Body of pancreas (tissue), 4 donors: ENCODE data around the gene ZSWIM7. TPM values are rescaled to one million over a fixed set of nuclear protein-coding genes. Genes with fewer than 3 reads are reported as not detected.
A peak's percentile ranks its signal among the peaks of the same experiment; 100 is the strongest.

Source experiments
- ATAC-seq: fragments of 150-250 bp; one replicate; pipeline ENCODE4 v1.9.1; 2016
- DNase-seq, 4 donors: peaks; one replicate each; pipeline ENCODE4 v3.0.0-alpha.2; 2019
- H3K27ac ChIP-seq, 4 donors: fragments of 200-600 bp; sonication (generic); 1 replicate in 3 of 4; 2 replicates in 1 of 4; pipeline versions ENCODE4 v1.5.1 to v1.6.1; 2016 to 2019; ENCODE audit warnings: mild to moderate bottlenecking in 1 of 4, mixed read lengths in 1 of 4, moderate library complexity in 1 of 4
- H3K27me3 ChIP-seq, 2 donors: fragments of 200-600 bp; sonication (generic); one replicate each; pipeline ENCODE4 v1.6.0; 2016; ENCODE audit warnings: mild to moderate bottlenecking in 1 of 2
- H3K36me3 ChIP-seq, 2 donors: fragments of 200-600 bp; sonication (generic); replicated peaks in 1 of 2; 2 replicates each; pipeline ENCODE4 v1.5.1; 2016; ENCODE audit warnings: low read depth in 2 of 2; ENCODE audit not compliant: insufficient read depth in 1 of 2
- H3K4me1 ChIP-seq: fragments of 200-600 bp; sonication (generic); one replicate; pipeline ENCODE4 v1.6.0; 2016
- H3K4me3 ChIP-seq, 2 donors: fragments of 200-600 bp; sonication (generic); 1 replicate in 1 of 2; 2 replicates in 1 of 2; pipeline ENCODE4 v1.5.1; 2016 to 2019
- H3K9me3 ChIP-seq, 3 donors: fragments of 200-600 bp; sonication (generic); 1 replicate in 2 of 3; 2 replicates in 1 of 3; pipeline ENCODE4 v1.5.1; 2016
- CTCF ChIP-seq, 7 experiments: fragments of 450-650 bp in 4 of 7; fragments of 200-600 bp in 3 of 7; sonication (generic) in 3 of 7; IDR thresholded peaks; one replicate each; pipeline ENCODE4 v1.5.1; 2016 to 2019; ENCODE audit warnings: antibody characterized with exemption in 7 of 7
- POLR2A ChIP-seq, 3 donors: fragments of 450-650 bp; IDR thresholded peaks; one replicate each; pipeline ENCODE4 v1.6.1; 2016; ENCODE audit warnings: antibody characterized with exemption in 3 of 3, mild to moderate bottlenecking in 2 of 3
- WGBS, 2 donors: methylation state at CpG; one replicate each; pipeline ENCODE4 v1.1.5; 2017; 5-methylcytosine and 5-hydroxymethylcytosine counted together
- intact Hi-C: fragments of 100-400 bp; cut with DNase I; formaldehyde crosslinking; loops from one replicate; pipeline ENCODE4 v1.15.1; 2023
- total RNA-seq, 2 donors: library from RNA; depleted of rRNA; stranded (reverse); fragments of >200 nt; gene quantifications; one replicate each; pipeline ENCODE4 v1.1.0, GENCODE V29; 2016

Gene ZSWIM7
- total RNA-seq, 2 donors from 2014 or later: 18.2 to 18.8 TPM

GRCh38 chr17:16027708-16028584 is 28.4 kb upstream of the ZSWIM7 start:
- intact Hi-C loops: no loop called here
- Histone ChIP-seq H3K9me3 (no peaks in the 10 kb centered on the region), H3K27me3 (no peaks in the 10 kb centered on the region), H3K4me1 (peaks cover 9% of the 10 kb centered on the region), H3K4me3 (no peak overlapping the region), H3K27ac (peak overlapping the region in 3 of 4 donors; percentile 17 to 50 (median 48)), H3K36me3 (peaks cover 4 to 43% of the 10 kb centered on the region in 2 donors)
- WGBS, 2 donors: 83 to 88% methylated on average over 5 of the region's 5 CpGs
- peak; percentile 67 for ATAC-seq
- DNase-seq: peak in 2 of 4 donors; percentile 32 to 37
- TF ChIP-seq POLR2A (IDR thresholded peaks at IDR 0.05) (no peak), CTCF (IDR thresholded peaks at IDR 0.05) (peak in 1 of 7 experiments; percentile 16)

- H3K4me1 ChIP-seq: peaks cover 9% of the 10 kb centered on the region
- no peak overlapping the region for H3K4me3 ChIP-seq
- TF ChIP-seq CTCF (IDR thresholded peaks at IDR 0.05) (no peak), POLR2A (IDR thresholded peaks at IDR 0.05) (no peak)
- H3K36me3 ChIP-seq: peaks cover 0 to 33% of the 10 kb centered on the region in 2 donors
- 89 to 91% methylated on average over 5 of the region's 5 CpGs for WGBS, 2 donors
- H3K27me3 ChIP-seq: no peaks in the 10 kb centered on the region
- ATAC-seq: no peak
- DNase-seq: no peak
- H3K27ac ChIP-seq: peak overlapping the region in 1 of 4 donors; percentile 17
- H3K9me3 ChIP-seq: no peaks in the 10 kb centered on the region
- intact Hi-C loops: no loop called here
These were observed 27.4 kb upstream of the ZSWIM7 start for GRCh38 chr17:16026895-16027294.

DNA sequence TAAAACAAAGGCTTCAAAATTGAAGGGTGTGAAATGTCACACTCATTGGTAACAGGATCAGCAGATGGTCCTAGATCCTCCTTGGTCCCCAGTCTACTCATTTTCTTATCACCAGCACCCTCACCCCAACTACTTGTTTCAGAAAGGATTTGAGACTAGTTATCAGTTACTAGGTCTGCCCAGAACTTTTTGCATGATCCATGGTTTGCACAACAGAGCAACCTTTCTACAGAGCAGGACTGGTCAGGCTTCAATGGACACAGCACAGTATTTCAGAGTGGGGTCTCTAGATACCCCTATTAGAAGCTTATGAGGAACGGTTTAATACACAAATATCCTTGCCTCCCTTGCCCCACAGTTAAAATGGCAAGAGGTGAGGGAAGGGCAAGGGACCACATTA is 25.7 kb upstream of the ZSWIM7 start:
- 93 to 95% methylated on average over 1 of the region's 1 CpG for WGBS, 2 donors

DNA sequence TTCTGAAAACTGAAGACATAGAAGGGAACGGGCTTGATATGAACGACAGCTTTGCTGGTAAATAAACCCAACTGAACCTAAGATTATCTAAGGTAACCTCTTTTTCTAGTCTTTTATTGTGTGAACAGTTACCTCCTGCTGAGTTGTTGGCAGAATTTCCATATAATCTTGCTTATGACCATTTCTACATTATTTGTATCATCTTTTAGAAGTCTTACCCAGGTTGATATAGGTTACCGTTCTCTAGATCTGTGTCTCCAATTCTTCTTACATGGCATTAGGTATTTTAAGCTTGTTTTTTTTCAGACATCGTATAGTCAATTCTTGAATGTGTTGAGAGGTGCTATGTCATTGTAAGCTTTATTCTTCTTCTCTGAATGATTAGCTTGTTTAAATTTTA is 24.4 kb upstream of the ZSWIM7 start:
- no peak for TF ChIP-seq POLR2A (IDR thresholded peaks at IDR 0.05)
- TF ChIP-seq CTCF (IDR thresholded peaks at IDR 0.05): no peak
- Histone ChIP-seq H3K4me1 (peaks cover 9% of the 10 kb centered on the region), H3K9me3 (no peaks in the 10 kb centered on the region), H3K36me3 (peaks cover 0 to 18% of the 10 kb centered on the region in 2 donors), H3K27ac (no peak overlapping the region), H3K4me3 (no peak overlapping the region), H3K27me3 (no peaks in the 10 kb centered on the region)
- ATAC-seq: no peak
- DNase-seq: no peak
- intact Hi-C loops: no loop called here
- WGBS, 2 donors: 63 to 71% methylated on average over 4 of the region's 4 CpGs

More for the DNA sequence above, 25.7 kb upstream of the ZSWIM7 start:
- TF ChIP-seq CTCF (IDR thresholded peaks at IDR 0.05) (no peak), POLR2A (IDR thresholded peaks at IDR 0.05) (no peak)
- no peak for ATAC-seq
- Histone ChIP-seq H3K27ac (no peak overlapping the region), H3K36me3 (peaks cover 0 to 29% of the 10 kb centered on the region in 2 donors), H3K9me3 (no peaks in the 10 kb centered on the region), H3K4me3 (no peak overlapping the region), H3K4me1 (peaks cover 9% of the 10 kb centered on the region), H3K27me3 (no peaks in the 10 kb centered on the region)
- intact Hi-C loops: no loop called here
- DNase-seq: no peak
